ENCODE measurements around the gene GLT8D2.

The GLT8D2 gene, protein sequence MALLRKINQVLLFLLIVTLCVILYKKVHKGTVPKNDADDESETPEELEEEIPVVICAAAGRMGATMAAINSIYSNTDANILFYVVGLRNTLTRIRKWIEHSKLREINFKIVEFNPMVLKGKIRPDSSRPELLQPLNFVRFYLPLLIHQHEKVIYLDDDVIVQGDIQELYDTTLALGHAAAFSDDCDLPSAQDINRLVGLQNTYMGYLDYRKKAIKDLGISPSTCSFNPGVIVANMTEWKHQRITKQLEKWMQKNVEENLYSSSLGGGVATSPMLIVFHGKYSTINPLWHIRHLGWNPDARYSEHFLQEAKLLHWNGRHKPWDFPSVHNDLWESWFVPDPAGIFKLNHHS

DNA sequence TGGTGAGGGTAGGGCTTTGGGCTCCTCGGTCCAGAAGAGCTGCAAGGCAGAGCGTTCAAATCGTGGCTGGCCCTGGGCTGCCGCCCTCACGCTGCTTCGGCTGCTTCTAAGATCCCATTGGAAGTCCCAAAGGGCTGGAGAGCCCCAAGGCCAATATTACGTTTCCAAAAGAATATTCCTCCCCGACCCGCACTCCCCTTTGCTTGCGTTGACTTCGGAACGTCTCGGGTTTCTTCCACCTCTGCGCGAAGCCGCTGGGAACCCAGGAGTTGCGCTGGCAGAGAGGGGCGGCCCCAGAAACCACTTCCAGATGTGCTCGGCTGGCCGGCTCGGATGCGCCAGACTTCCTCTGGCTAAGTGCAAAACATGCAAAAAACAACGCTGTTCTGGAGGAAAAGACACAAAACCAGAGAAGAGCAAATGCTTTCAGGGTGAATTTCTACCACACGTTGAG lies at the start of gene GLT8D2:
TSS of gene GLT8D2 (minus strand) at position 285 of the 454 bp plus-strand sequence. CDS start 30,539 bp downstream, outside the sequence.
- DNase-seq (ENCODE audit: low read depth, low spot score) = peak; percentile 66

DNA sequence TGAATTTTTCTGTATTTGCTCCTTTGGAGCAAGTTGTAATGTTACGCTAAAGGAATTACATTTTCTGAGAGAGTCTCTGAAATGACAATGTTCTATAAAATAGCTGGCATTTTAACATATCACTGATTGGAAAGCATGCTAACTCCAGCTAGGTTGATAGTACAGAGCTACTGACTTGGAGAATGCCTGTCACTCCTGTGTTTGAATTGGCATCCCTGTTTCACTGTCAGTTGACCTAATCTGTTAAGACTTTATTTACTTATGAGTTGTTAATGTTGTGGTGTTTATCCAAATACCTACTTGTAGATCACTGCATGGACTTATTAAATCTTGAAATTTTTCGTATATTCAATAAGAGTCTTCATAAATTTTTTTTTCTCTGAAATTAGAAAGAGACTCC lies 48.0 kb upstream of the GLT8D2 start:
- DNase-seq (ENCODE audit: low read depth, low spot score) = no peak

DNA sequence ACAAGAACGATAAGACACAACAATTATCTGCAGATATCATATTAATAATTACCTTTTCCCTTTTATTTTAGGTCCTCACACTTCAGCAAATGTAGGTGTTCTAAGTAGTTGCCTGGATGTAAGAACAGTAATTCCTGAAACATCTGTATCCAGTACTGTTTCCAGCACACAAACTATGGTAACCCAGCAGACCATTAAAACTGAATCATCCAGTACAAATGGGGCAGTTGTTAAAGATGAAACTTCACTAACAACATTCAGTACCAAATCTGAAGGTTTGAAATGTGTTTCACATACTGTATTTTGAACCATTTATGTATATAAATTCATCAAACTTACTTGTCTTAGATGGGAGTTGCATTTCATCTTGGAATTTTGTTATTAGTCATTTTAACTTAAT lies 45.3 kb upstream of the GLT8D2 start:
- DNase-seq (ENCODE audit: low read depth, low spot score) = no peak

DNA sequence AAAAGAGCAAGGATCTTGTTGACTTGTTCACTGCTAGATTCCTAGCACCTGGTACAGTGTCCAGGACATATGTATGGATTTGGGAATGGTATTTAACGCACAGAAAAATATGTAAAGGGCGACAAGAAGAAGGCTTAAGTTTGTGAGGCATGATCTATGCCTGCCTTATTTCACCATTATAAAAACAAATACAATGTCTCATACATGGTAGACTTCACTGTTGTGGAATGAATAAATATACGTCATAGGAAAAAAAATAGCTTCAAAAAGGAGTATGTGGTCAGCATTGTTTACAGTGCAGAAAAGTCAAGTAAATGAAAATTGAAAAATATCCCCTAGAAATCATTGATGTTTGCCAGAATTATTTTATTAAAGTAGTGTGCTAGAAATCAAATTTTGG lies 44.3 kb upstream of the GLT8D2 start:
- DNase-seq (ENCODE audit: low read depth, low spot score) = peak; percentile 16

DNA sequence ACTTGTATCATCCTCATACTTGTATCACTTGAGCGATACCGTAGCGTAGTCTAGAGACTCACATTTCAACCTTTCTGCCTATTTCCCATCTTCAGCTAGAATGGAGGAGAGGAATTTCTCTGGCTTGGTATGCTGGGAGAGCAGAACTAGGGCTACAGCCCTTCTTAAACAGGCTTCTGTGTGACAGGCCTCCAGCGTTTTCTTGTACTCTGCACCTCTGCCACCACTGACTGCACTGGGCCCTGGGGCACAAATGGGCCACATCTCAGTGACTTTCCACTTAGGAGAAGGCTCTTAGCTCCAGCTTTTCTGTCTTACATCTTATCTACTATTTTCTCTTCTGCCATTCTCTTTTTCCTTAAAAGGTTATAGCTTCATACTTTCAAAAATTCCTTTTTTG lies 41.1 kb upstream of the GLT8D2 start:
- no peak for DNase-seq (ENCODE audit: low read depth, low spot score)

DNA sequence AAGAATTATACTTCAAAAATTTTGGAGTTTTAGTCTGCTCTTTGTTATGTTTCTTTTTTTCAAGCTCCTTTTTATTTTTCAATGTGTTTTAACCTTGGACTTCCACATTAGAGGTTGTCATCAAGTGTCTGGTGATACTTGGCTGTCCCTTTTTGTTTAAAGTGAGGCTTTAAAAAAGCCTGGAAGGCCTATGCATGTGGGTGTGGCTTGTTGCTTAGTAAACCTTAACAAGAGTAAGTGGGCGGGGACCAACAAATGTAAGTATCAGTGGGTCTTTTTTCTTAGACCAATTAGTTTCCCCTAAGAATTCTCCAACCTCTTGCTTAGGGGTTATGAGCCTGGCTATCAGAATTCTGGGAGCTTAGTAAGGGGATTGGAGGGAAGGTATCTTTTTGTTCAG lies 40.7 kb upstream of the GLT8D2 start:
- no peak for DNase-seq (ENCODE audit: low read depth, low spot score)

DNA sequence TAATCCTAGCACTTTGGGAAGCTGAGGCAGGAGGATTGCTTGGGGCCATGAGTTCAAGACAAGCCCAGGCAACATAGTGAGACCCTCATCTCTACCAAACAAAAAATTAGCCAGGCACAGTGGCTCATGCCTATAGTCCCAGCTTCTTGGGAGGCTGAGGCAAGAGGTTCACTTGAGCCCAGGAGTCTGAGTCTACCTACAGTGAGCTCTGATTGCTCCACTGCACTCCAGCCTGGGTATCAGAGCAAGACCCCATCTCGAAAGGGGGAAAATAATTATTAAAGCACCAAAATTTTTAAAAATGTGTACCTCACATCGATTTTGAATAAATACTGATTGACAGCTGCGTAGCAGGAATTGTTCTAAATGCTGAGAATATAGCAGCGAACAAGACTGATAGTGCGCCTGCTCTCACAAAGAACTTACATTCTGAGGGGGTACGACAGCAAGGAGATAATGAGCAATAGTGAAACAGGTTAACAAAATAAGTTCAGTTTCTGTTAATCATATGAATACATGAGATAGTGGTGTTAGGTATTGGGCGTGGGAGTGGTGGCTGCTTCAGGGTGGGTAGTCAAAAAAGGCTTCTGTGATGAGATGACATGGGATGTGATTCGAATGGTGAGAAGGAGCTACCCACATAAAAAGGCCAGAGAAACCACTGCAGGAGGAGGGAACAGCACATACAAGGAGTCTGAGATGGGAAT lies 33.9 kb upstream of the GLT8D2 start:
- no peak for DNase-seq (ENCODE audit: low read depth, low spot score)

DNA sequence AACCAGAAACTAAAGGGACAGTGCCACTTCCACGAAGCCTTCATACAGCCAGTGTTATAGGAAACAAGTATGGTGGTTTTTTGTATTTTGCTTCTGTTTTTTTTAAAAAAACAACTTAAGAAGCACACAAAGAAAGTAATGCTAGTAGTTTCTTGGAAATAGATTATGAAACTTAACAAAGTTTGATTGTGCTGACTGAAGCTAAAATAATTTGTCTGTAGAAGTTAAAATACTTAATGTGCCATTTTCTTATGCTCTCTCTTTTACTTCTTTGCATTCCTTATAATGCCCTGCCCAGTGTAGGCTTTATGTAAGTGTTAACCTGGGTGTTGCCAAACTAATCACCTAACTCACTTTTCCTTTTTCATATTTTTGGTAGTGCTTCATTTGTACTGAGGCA lies 30.8 kb upstream of the GLT8D2 start:
- no peak for DNase-seq (ENCODE audit: low read depth, low spot score)

DNA sequence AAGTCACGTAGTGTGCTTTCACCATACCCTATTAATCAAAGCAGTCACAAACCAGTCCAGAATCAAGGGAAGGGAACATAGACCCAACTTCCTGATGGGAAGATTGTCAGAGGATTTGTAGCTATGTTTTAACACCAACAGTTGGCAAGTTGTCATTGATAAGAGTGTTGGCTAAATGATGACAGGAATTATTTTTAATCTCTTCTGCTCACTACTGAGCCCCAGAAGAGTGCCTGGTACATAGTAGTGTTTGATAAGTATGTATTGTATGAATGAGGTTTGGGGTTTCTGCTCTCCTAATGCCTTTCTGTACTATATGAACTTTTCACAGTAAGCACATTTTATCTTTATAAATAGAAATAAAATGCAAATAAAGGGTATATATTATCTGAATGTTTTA lies 29.0 kb upstream of the GLT8D2 start:
- DNase-seq (ENCODE audit: low read depth, low spot score) = no peak

DNA sequence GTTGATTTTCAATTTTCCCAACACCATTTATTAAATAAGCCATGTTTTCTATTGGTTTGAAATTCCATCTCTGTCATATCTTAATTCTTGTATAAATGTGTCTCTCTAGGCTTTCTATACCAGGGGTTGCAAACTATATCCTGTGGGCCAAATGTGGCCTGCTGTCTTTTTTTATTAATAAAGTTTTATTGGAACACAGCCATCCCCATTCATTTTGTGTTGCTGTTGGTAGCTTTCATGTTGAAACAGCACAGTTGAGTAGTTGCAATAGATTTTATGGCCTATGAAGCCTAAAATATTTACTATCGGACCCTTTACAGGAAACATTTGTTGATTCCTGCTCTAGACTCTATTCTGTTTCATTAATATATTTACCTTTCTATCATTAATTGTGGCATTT lies 23.7 kb upstream of the GLT8D2 start:
- no peak for DNase-seq (ENCODE audit: low read depth, low spot score)

DNA sequence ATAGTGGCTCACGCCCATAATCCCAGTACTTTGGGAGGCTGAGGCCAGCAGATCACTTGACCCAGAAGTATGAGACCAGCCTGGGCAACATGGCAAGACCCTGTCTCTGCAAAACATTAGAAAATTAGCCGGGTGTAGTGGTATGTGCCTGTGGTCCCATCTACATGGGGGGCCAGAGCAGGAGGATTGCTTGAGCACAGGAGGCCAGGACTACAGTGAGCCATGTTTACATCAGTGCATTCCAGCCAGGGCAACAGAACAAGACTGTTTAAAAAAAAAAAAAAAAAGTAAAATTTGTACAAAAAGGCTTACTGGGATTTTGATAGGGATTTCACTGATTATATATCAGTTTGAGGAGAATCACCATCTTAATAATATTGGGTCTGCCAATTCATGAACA lies 22.1 kb upstream of the GLT8D2 start:
- DNase-seq (ENCODE audit: low read depth, low spot score) = no peak

DNA sequence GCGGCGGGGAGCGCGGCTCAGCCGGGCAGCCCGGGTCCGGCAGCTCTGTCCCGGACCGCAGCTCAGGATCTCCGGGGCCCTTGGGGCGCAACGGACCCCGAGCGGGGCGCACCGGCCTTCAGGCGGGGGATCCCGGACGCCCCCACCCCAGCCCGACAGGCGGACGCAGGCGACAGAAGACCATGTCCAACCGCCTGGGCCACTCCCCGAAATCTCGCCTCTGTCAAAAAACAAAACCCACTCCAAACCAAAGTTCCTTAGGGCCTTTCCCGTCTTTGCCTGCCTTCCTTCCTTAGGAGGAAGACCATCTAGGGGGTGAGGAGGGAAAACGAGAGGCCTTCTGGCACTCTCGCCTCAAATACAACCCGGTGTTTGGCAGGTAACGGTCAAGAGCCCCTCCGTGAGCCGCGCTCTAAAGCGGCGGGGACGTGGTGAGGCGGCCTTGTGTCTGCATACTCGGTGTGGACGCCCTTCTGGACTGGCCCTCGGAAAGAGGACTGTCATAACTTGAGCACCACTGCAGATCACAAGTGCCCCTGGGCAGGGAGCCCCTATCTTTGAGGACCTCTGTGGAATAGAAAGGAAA lies 14.9 kb upstream of the GLT8D2 start:
- peak; percentile 39 for DNase-seq (ENCODE audit: low read depth, low spot score)

DNA sequence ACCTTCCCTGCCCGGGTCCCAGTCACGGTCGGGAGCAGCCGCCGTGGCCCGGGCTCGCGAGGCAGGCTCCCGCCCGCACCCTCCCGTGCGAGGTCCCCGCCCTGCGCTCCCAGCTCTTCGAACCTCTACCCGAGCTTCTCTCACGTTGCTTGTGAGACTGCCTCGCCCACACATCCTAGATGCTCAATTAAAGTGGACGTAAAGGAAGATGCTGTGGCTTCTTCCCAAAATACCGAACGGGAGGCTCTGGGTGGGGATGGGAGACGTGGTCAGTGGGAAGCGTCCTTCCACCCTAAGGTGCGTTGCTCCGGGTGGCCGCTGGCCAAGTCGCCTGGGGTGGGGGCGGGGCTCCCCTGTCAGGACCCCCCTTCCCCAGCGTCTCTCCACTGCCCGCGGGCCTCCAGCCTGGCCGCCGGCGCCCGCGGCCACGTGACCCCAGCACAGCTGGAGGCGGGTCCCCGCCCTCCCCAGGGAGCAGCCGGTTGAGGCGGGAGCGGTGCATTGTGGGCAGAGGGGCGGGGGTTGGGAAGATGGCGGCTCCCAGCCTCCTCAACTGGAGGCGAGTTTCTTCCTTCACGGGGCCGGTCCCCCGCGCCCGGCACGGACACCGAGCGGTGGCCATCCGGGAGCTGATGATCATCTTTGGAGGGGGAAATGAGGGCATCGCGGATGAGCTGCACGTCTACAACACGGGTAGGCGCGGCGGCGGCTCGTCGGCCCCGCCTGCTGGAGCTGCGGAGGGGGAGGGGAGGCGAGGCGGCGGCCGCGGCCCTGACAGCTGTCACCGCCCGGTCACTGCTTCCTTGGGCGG lies 14.2 kb upstream of the GLT8D2 start, which contains the start of gene HCFC2:
TSS of gene HCFC2 (plus strand) at position 501 of the 811 bp plus-strand sequence. CDS start at position 531, 30 bp downstream.
- peak; percentile 97 for DNase-seq (ENCODE audit: low read depth, low spot score)

DNA sequence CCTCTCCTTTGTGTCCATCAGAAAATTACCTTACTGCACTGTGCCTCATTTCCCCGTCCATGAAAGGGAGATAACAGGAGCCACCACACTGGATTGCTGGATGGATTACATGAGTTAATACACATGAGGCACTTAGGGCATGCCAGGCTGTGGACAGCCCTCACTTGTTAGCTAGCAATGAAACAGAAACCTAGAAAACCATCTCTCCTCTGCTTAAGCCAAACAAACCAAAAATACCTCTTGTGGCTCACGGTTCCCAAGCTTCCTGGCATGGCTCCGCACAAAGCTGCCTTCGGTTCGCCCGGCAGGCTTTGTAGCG lies 13.7 kb upstream of the GLT8D2 start:
- DNase-seq (ENCODE audit: low read depth, low spot score) = no peak

DNA sequence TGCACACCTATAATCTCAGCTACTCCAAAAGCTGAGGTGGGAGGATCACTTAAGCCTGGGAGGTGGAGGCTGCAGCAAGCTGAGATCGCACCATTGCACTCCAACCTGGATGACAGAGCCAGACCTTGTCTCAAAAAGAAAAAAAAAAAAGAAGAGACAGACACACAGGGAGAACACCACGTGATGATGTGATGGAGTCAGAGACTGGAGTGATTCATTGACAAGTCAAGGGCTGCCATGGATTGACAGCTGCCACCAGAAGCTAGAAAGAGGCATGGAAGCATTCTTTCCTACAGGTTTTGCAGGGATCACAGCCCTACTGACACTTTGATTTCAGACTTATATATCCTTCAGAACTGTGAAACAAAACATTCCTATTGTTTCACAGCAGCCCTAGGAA lies 10.8 kb upstream of the GLT8D2 start:
- DNase-seq (ENCODE audit: low read depth, low spot score) = no peak

DNA sequence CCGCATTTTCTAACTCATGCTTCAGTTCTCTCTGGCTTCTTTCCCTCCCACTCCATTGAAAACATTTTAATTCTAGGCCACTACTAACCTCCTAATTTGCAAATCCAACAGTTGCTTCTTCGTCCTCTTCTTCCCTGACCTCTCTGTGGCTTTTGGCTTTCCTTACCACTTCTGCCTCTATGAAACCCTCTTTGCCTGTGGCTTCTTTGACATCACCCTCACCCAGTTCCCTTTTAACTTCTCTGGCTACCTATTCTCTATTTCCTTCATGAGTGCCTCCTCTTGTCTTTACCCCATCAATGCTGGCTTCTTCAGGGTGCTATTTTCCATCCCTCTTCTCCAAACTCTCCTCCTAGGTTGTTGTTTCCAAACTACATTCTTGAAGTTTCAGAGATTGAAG lies 10.0 kb upstream of the GLT8D2 start:
- DNase-seq (ENCODE audit: low read depth, low spot score) = no peak

DNA sequence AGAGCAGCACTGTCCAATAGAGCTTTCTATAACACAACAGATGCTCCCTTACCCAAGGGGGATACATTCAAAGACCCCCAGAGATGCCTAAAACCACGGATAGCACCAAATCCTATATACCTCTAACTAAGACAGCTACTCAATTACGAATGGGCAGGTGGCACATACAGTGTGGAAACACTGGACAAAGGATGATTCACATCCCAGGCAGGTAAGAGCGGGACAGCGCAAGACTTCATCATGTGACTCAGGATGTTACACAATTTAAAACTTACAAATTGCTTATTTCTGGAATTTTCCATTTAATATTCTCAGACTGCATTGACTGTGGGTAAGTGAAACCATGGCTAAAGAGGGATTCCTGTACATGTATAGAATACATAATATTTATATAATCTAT lies 8.8 kb upstream of the GLT8D2 start:
- no peak for DNase-seq (ENCODE audit: low read depth, low spot score)

DNA sequence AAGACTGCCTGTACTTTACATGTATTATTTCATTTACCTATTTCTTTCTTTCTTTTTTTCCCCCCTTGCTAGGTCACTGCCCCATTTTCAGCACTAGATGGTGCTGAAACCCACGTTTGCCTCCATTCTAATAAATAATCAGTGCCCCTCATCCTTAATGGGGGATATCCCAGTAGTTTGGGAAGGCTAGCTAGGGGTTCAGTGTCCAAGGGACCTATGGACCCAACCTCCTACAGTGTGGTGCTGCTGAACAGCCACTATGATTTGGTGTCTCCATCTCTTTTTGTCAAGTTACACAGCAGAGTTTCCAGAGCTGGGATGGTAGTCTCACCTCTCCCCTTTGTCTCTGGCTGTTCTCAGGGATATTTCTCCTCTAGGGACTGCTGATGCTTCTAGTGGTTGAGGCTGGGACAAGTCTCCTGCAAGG lies 7.8 kb upstream of the GLT8D2 start:
- peak; percentile 52 for DNase-seq (ENCODE audit: low read depth, low spot score)

DNA sequence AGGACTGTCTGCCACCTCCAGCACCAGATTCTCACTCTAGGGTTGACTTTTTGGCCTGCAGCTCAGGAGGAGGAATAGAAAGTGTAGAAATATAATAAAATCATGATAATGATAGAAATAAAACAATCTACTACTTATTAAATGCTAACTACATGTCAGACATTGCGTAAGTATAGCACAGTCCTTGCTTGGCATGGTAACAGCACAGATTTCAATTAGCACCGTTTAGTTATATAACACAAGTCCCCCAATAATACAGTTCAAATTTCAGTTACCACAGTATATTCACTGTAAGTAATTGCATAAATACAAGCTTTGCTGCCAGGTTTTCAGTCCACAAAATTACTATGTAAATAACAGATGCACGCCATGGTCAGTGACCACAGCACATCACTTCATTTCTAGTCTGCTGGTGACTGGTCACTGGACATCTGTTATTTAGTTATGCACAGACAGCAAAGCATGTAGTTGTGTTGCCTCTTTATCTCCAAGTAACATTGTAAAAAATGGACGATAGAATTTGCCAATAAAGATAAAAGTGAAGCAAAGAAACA lies 6.5 kb upstream of the GLT8D2 start:
- no peak for DNase-seq (ENCODE audit: low read depth, low spot score)

DNA sequence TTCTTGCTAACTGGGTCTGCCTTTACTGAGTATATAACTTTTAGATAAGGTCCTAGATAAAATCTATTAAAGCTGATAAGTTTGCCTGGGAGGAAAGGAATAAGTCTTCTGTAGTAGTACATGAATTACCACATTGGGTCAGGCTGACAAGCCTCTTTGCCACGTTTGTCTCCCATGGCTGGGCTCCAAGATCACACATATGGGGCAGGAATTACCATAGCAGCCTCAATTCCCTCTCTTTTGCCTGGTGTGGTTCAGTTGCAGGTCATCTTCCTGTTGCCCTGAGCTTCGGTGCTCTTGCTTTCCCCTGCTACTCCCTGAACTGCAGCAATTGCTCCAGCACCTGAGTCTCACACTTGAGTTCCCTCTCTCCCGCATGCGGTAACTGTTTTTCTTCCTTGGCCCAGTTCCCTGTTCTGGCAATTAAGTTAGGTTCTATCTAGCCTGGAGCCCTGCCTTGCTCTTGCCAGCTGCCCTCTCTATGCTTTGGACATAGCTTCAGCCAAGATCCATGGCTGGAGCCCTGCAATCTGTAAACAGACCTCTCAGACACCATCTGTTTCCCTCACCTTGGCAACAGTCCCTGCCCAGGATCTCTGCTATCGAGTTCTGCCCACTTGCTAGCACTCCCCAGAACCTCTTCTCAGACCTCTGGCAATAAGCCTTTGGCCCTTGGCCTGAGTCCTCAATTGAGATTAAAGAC lies 5.8 kb upstream of the GLT8D2 start:
- peak; percentile 41 for DNase-seq (ENCODE audit: low read depth, low spot score)
